OCI-LY3 (cell line): ENCODE data around the gene TFAP2A.

Source experiments
- EZH2phosphoT487 ChIP-seq: fragments of 200-600 bp; shearing (Covaris generic); IDR thresholded peaks from 2 replicates; pipeline ENCODE4 v1.6.1; 2018; ENCODE audit warnings: antibody characterized with exemption, mixed run types, low read depth
- TF ChIP-seq, protein P1 (sequence below): fragments of 200-600, 300-600 bp; sonication (generic); IDR thresholded peaks from 2 replicates; pipeline ENCODE4 v1.5.1; 2014; ENCODE audit warnings: antibody characterized with exemption, low read length, low read depth

DNA sequence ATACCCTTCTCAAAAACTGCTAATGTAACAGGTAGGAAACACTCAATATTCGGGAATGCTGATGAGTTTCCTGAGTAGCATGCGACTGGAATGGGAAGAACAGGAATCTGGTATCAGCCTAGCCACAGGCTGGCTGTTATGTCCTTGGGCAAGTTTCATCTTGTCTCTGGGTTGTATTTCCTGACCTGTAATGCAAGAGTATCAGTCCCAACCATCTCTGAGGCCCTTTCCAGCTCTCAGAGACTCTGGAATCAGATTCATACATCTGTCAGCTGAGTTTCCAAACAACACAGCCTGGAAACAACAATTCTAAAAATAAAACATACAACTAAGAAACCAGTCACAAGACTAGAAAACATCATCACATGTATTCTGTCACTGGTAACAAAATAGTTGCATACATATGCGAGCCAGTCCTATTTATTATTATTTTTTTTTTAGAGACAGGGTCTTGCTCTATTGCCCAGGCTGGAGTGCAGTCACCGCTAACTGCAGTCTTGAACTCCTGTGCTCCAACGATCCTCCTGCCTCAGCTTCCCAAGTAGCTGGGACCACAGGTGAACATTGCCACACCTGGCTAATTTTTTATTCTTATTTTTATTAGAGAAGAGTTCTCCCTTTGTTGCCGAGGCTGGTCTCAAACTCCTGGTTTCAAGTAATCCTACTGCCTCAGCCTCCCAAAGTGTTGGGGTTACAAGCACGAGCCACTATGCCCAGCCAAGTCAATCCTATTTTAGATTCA, 16.7 kb upstream of the TFAP2A start:
- TF ChIP-seq, protein P1, sequence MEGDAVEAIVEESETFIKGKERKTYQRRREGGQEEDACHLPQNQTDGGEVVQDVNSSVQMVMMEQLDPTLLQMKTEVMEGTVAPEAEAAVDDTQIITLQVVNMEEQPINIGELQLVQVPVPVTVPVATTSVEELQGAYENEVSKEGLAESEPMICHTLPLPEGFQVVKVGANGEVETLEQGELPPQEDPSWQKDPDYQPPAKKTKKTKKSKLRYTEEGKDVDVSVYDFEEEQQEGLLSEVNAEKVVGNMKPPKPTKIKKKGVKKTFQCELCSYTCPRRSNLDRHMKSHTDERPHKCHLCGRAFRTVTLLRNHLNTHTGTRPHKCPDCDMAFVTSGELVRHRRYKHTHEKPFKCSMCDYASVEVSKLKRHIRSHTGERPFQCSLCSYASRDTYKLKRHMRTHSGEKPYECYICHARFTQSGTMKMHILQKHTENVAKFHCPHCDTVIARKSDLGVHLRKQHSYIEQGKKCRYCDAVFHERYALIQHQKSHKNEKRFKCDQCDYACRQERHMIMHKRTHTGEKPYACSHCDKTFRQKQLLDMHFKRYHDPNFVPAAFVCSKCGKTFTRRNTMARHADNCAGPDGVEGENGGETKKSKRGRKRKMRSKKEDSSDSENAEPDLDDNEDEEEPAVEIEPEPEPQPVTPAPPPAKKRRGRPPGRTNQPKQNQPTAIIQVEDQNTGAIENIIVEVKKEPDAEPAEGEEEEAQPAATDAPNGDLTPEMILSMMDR = no peak
- TF ChIP-seq EZH2phosphoT487 = no peak
